ENCODE data around the gene ARSG.

ARSG gene

GRCh38 chr17:68457168-68457538 lies 165.9 kb downstream of the ARSG start, which contains the start of gene WIPI1:
TSS of gene WIPI1 (minus strand) at chr17:68457496. CDS start at chr17:68457421, 75 bp downstream.
- DNase-seq, result no peak

GRCh38 chr17:68457539-68458259 lies 166.4 kb downstream of the ARSG start:
- DNase-seq, result peak; percentile 69

GRCh38 chr17:68458260-68459036 lies 167.2 kb downstream of the ARSG start:
- no peak for DNase-seq

- DNase-seq, result no peak
Observed at GRCh38 chr17:68459037-68459639, 167.8 kb downstream of the ARSG start.

GRCh38 chr17:68460146-68460545 lies 168.9 kb downstream of the ARSG start:
- no peak for DNase-seq

GRCh38 chr17:68460715-68461114 lies 169.4 kb downstream of the ARSG start:
- DNase-seq, result no peak

- DNase-seq, result no peak
Observed at GRCh38 chr17:68461122-68461539, 169.8 kb downstream of the ARSG start.

- no peak for DNase-seq
Observed at GRCh38 chr17:68461589-68461988, 170.3 kb downstream of the ARSG start.

- DNase-seq, result peak; percentile 37
Observed at GRCh38 chr17:68462381-68463210, 171.3 kb downstream of the ARSG start.

- no peak for DNase-seq
Observed at GRCh38 chr17:68463211-68464019, 172.1 kb downstream of the ARSG start.

- no peak for DNase-seq
Observed at GRCh38 chr17:68468334-68468733, 177.0 kb downstream of the ARSG start.

GRCh38 chr17:68468788-68469187 lies 177.5 kb downstream of the ARSG start:
- DNase-seq, result no peak

Measured in NCI-H2029 treated with DMSO at 0.1 percent for 48 hours (cell line).